HG03521 (cell line): ENCODE measurements around the gene ZNF766.
"Not testable (repeated sequence)": the region's sequence is repeated elsewhere in the genome, so short reads cannot be mapped to it uniquely, and the experiment has no call there.

Source experiments
- ATAC-seq: cut with Tn5 transposase; IDR thresholded peaks from one replicate; pipeline ENCODE4 v1.9.1; 2021; ENCODE audit warnings: mild to moderate bottlenecking, moderate library complexity; ENCODE audit not compliant: unreplicated experiment

Gene ZNF766

DNA sequence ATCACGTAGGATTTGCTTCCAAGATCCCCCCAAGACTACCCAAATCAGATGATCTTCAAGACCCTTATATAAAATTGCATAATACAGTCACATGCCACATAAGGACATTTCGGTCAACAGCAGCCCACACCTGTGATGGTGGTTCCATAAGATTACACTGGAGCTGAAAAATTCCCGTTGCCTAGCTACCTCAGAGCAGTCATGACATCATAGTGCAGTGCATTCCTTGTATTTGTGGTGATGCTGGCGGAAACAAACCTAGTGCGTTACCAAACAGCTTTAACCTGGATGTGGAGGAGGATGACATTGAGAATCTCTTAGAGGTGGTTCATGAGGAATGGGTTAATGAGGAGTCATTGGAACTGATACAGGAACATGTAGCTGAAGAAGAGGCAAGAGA lies 4.8 kb downstream of the ZNF766 start:
- no peak for ATAC-seq

DNA sequence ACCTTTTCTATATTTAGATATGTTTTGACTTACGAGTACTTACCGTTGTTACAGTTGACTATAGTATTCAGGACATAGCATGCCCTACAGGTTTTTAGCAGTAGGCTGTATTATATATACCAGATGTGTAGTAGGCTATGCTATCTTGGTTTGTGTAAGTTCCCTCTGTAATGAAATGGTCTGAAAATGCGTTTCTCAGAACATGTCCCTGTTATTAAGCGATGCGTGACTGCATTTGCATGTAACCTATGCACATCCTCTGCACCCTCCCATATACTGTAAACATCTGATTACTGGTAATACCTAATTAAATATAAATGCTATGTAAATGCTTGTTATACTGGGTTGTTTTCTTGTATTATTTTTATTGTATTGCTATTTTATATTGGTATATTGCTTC lies 6.6 kb downstream of the ZNF766 start:
- ATAC-seq, result no peak

DNA sequence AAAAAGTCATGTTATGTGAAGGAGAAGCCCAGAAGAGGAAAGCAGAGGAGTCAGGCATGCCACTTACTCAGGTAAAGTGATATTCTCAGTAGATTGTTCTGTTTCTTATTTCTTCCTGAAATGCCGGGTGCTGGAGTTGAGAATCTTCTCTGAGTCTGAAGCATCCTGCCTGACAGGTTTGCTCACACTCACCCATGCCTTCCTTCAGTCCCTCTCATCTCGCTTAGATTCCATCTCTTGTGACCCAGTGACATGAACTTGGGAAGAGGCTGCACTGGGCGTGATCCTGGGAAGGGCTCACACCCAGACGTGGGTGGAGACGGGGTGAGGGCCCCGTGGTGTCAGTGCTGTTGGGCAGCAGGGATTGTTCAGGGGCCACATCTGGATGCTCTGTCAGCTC lies 8.1 kb downstream of the ZNF766 start:
- no peak for ATAC-seq

DNA sequence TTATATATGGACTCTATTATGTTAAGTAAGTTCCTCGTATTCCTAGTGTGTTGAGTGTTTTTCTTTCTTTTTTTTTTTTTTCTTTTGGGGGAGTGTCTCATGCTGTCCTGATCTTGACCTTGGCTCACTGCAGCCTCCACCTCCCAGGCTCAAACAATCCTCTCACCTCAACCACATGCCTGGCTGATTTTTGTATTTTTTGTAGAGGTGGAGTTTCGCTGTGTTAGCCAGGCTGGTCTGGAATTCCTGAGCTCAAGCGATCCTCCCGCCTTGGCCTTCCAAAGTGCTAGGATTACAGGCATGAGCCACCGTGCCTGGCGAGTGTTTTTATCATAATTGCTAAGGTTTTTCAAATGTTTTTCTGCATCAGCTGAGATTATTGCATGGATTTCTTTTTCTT lies 16.9 kb downstream of the ZNF766 start:
- ATAC-seq, result no peak

DNA sequence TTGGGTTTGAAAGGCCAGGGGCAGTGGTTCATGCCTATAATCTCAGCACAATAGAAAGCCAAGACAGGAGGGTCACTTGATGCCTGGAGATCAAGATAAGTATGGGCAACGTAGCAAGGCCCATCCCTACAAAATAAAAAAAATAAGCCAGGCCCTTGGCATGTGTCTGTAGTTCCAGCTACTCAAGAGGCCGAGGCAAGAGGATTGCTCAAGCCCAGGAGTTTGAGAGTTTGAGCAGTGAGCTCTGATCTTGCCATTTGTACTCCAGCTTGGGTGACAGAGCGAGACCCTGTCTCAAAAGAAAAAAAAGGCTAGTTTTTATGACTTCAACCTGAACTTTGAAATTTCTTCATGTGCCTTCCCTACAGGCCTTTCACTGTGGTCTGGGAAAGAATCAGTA lies 22.4 kb downstream of the ZNF766 start:
- ATAC-seq, result no peak

DNA sequence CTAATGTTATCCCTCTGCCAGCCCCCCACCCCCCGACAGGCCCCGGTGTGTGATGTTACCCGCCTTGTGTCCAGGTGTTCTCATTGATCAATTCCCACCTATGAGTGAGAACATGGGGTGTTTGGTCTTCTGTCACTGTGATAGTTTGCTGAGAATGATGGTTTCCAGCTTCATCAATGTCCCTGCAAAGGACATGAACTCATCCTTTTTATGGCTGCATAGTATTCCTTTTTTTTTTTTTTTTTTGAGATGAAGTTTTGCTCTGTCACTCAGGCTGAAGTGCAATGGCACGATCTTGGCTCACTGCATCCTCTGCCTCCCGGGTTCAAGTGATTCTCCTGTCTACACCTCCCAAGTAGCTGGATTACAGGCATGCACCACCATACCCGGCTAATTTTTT lies 23.6 kb downstream of the ZNF766 start:
- not testable (repeated sequence) for ATAC-seq

DNA sequence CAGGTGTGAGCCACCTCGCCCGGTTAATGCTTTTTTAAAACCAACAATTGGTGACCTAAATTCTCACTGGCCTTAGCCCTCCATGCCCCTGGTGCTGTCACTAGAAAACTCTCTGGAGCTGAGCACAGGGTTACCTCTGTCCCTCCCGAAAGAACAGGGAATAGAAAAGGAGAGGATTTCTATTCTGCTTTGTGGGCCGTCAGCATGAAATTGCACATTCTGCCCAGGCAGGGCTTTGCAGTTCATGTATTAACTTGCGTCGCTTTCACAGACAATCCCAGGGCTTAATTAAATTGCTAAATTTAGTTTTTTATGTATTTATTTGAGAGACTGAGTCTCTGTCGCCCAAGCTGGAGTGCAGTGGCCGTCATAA lies 27.0 kb downstream of the ZNF766 start:
- no peak for ATAC-seq

DNA sequence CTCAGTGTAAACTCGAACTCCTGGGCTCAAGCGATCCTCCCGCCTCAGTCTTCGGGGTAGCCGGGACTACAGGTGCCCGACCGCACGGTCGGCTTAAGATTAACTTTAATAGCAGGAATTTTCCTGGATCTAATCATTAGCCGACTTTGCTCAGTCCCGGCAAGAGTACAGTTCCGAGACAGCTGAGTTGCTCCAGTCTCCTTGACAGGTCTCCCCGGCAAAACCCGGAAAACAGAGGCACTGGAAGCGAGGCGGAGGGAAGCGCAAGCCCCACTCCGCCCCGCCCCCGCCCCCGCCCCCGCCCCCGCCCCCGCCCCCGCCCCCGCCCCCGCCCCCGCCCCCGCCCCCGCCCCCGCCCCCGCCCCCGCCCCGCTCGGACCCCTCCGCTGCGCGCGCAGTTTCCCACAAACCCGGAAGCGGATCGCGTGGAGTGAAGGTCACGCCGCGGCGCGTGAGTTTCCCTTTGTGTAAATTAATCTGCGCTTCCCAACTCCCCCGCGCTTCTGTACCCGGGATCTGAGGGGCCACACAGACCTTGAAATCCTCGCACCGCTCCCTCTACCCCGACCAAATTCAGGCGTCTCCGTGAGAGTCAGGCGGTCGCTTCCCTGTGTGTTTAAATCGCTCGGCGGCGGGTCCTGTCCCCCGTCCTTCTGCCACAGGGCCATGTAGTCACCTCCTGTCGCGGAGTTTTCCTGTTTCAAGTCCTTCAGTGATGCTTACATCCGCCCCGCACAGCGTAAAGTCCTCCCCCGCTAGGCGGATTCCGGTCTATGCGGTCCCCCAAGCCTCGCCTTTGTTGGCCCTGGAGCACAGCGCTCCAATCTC lies 27.6 kb downstream of the ZNF766 start, which contains the start of gene ZNF480:
TSS of gene ZNF480 (plus strand) at position 397 of the 828 bp plus-strand sequence. CDS start 3,244 bp downstream, outside the sequence.
- peak; percentile 47 for ATAC-seq

DNA sequence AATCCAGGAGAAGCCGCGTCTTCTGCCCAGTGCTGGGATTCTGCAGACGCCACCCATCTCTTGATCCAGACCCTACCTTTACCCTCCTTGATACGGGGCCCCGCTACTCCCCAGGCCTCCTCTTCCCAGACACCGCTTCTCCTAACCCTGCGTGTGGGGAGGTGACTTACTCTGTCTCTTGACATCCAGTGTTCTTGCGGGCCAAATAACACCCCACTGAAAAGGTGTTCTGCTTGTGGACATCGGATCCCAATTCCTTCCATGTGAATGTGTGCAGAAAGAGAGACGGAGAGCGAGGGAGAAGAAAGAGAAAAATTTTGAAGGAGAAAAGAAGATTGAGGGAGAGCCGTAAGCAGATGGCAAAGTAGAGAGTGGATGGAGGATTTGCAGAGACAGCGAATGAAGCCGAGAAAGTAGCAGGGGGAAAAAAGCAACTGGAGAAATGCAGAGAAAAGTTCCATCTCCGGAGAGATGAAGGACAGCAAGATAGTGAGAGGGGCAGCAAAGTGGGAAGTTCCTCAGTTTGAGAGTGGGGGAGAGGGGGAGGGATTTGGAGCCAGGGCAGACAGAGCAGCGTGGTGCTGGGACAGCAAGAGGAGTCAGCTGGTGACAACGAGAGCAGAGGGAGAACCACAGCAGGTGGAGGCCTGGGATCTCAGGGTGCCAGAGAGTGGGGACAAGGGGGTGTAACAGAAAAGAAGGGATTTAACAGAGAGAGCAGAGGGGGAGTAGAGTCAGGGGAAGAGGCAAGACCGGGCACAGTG lies 28.4 kb downstream of the ZNF766 start:
- peak; percentile 17 for ATAC-seq

DNA sequence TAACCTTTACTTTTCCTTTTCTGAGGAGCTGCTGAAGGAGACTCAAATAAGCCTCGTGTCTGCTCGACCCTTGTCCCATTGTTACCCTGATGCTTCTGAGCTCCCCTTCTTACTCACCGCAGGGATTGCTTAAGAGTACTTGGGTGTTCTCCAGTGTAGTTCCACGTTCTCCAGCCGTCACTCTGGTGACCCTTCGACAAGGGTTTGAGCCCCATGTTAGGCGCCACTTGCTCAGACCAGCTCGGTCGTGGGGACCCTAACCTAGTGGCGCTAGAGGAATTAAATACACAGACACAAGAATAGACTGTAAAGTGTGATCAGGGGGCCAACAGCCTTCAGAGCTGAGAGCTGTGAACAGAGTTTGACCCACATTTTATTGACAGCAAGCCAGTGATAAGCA lies 37.9 kb downstream of the ZNF766 start:
- no peak for ATAC-seq

DNA sequence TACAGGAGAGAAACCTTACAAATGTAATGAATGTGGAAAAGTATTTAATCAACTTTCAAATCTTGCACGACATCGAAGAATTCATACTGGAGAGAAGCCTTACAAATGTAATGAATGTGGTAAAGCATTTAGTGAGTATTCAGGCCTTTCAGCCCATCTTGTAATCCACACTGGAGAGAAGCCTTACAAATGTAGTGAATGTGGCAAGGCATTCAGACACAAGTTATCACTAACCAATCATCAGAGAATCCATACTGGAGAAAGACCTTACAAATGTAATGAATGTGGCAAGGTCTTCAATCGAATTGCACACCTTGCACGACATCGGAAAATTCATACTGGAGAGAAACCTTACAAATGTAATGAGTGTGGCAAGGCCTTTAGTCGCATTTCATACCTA lies 53.0 kb downstream of the ZNF766 start:
- ATAC-seq, result no peak

DNA sequence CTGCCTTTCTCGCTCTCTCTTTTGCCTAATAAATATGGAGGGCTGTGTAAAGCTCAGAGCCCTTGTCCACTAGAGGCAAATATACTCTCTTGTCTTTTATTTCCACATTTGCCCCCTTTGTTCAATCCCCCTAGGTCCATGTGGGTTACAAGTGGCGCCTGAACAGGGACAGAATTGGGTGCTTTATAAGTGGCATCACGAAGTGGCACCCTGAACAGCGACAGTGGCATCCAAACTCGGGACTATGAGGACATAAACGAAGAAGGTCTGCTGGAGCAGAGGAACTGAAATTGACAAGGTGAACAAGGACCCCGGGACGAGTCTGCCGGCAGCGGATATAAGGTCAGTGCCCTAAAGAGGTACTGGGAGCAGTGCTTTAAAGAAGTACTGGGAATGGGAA lies 62.4 kb downstream of the ZNF766 start:
- ATAC-seq, result no peak

DNA sequence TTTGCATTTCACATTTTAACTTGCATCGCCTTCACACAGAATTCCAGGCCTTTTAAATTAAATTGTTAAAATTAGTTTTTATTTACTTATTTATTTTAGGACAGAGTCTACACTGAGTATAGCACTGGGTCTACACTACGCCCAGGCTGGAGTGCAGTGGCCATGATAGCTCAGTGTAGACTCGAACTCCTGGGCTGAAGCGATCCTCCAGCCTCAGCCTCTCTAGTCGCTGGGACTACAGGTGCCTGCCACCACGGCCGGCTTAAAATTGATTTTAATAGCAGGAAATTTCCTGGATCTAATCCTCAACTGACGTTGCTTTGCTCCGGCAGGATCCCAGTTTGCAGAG lies 66.4 kb downstream of the ZNF766 start:
- ATAC-seq, result no peak

DNA sequence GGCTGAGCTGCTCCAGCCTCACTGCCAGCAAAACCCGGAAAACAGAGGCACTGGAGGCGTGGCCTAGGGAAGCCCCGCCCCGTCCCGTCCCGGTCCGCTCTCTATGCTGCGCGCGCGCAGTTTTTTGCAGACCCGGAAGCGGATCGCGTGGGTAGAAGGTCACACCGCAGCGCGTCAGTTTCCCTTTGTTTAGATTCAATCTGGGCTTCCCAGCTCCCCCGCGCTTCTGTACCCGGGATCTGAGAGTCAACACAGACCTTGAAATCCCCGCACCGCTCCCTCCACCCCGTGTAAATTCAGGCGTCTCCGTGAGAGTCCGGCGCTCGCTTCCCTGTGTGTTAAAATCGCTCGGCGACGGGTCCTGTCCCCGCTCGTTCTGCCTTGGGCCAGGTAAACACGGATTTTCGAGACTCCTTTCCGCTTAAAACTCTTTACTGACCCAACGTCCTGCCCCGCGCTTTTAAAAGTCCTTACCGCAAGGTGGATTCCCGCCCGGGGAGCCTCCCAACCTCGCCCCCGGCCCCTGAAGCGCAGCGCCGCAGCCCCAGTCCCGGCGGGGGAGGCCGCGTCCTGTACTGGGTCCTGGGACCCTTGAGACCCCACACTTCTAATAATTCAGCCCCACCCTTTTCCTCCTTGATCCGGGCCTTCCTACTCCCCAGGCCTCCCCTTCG lies 66.9 kb downstream of the ZNF766 start, which contains the start of gene ZNF610:
TSS of gene ZNF610 (plus strand) at position 127 of the 674 bp plus-strand sequence. CDS start 12,930 bp downstream, outside the sequence.
- no peak for ATAC-seq

DNA sequence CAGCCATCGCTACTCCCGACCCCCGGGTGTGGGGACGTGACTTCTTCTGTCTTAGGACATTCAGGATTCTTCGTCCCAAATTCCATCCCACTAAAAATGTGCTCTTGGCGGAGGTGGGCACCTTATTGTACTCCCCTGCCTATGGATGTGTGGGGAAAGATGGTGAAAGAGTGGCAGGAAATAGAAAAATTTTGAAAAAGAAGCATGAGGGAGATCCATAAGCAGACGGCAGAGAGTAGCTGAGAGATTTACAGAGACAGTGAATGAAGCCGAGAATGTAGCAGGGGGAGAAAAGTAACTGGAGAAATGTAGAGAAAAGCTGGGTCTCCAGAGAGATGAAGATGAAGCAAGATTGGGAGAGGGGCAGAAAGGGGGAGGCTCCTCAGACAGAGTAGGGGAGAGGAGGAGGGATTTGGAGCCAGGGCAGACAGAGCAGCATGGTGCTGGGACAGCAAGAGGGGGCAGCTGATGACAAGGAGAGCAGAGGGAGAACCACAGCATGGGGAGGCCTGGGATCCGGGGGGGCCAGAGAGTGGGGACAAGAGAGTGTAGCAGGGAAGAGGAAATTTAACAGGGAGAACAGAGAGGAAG lies 67.5 kb downstream of the ZNF766 start:
- no peak for ATAC-seq

DNA sequence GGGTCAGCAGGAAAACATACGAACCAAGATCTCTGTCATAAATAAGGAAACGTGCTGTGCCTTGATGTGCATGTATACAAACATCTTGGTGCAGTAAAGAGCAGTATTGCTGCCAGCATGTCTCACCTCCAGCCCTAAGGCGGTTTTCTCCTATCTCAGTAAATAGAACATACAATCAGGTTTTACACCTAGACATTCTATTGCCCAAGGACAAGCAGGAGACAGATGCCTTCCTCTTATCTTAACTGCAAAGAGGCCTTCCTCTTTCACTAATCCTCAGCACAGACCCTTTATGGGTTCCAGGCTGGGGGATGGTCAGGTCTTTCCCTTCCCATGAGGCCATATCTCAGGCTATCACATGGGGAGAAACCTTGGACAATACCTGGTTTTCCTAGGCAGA lies 69.6 kb downstream of the ZNF766 start:
- ATAC-seq, result not testable (repeated sequence)

DNA sequence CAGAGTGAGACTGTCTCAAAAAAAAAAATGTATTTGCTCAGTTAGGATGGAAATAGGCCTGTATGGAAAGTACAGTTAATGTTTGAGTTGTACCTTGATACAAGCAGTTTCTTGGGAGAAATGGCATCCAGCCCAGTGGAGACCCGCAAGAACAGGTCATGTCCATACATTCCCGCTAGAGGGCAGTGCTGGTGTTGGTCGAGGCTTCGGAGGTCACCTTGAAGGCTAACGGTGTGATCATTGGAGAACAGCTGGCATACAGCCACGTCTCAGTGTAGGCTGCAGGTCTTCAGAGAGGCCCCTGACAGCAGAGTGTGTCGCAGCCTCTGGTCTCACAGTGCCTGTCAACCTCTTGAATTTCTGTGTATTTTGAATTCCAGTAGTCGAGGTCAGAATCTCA lies 74.2 kb downstream of the ZNF766 start:
- ATAC-seq, result no peak

DNA sequence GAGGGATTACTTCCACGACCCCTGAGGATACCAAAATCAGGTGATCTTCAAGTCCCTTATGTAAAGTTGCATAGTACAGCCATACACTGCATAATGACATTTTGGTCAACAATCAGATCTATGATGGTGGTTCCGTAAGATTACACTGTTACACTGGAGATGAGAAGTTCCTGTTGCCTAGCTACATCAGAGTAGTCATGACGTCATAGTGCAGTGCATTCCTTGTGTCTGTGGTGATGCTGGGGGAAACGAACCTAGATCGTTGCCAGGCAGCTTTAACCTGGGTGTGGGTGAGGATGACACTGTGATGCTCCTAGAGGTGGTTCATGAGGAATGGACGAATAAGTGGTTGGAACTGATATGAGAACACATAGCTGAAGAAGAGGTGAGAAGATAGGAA lies 75.8 kb downstream of the ZNF766 start:
- no peak for ATAC-seq
